ENCODE data around the gene SAP25.
"Not testable (repeated sequence)": the region's sequence is repeated elsewhere in the genome, so short reads cannot be mapped to it uniquely, and the experiment has no call there.

The SAP25 gene

GRCh38 chr7:100556541-100556940 lies 17.2 kb downstream of the SAP25 start:
- no peak for DNase-seq

- DNase-seq: no peak
Observed at GRCh38 chr7:100555701-100556100, 18.0 kb downstream of the SAP25 start.

- DNase-seq: no peak
Observed at GRCh38 chr7:100553032-100553431, 20.7 kb downstream of the SAP25 start.

DNA sequence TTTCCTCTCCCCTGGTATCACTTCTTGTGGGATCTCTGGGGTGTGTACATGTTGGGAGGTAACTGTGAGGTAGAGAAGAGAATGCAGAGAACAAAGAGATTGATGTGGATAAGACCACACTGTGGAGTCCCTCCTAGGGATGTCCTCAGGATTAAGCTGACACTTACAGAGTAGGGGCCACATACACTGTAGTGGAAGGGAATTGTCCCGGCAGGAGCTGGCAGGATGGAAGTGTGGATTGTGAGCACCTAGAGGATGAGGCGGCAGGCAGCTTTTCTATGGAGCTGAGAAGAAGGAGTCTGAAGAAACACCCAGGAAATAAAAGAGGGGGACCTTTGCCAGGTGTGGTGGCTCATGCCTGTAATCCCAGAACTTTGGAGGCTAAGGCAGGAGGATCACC lies 21.2 kb downstream of the SAP25 start:
- no peak for DNase-seq

DNA sequence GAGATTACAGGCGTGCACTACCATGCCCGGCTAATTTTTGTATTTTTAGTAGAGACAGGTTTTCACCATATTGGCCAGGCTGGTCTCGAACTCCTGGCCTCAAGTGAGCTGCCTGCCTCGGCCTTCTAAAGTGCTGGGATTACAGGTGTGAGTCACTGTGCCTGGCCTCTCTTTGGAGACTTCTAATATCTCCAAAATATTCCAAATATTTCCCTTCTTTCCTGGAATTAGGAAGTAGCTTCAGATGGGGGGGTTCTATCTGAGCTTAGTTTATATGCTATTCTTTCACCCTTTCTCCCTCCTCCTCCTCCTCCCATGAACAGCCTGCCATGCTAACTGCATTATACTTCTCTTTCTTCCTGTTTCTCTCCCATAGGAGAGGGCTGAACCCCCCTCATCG lies 25.3 kb downstream of the SAP25 start:
- not testable (repeated sequence) for DNase-seq

GRCh38 chr7:100547872-100548271 lies 25.8 kb downstream of the SAP25 start:
- no peak for DNase-seq

GRCh38 chr7:100546926-100547800 lies 26.5 kb downstream of the SAP25 start:
- no peak for DNase-seq

DNA sequence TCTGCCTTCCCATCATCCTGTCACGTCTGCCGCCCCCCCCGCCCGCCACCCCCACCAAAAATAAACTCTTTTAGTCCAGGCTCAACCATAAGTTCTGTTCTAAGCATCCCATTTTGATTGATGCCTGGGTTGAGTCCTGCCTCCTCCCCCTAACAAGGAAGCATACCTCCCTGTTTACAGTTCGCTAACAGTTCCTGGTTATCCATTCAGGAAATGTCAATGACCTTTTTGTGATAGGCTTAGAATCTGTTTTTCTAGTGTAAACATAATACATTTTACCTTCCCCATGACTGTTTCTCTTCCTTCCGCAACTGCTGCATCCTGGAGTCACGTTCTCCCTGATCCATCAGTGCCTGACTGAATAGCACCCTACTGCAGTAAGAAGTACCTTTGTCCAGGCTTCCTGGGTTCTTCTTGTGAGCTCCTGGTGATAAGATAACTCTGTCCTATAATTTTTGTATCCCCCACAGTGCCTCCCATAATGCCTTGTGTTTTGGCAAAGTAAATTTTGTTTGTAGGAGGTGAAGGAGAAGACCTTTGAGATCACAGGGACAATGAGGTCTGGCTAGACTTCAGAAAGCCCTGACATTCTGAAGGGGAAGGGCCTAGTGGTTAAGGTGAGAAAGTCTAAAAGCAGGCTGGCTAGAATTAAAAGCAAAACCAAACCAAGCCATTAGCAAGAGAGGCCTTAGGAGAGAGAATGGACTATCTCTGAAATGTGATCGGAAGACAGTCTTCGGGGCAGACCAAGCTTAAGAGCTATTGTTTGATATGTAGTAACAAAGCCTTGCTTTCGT lies 27.4 kb downstream of the SAP25 start:
- DNase-seq: no peak

DNA sequence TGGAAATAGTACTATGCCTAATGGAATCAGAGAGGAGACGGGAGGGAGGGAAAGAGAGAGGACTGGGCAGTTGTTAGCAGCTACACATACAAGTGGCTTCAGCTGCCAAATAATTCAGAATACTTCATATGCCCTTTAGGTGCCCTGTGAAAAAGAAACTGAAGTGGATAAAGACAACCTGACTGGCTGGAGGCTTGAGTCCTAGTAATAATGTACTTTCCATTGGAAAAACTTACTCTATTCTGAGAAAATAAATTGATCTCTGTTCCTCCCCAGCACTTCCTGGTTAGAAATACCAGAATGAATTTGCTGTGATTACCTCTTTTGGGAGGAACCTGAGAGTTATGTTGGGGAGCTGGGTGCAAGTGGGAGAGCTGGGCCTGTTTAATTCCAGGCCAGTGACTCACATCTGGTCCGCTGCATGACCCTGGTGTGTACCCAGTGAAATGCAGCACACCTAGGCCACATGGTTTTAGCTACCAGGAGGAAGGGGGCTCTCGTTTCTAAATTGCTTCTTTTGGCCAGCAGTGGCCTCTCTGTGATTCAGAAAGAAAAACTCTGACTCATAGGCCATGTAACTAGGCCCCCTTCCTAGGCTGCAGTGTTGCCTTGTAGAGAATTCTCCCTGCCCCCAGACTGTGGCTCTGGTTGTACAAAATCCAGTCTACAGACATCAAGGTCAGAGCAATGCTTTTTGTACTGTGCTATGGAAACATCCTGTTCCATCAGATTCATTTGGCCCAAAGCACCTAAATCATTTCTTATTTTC lies 28.2 kb downstream of the SAP25 start:
- DNase-seq: no peak

DNA sequence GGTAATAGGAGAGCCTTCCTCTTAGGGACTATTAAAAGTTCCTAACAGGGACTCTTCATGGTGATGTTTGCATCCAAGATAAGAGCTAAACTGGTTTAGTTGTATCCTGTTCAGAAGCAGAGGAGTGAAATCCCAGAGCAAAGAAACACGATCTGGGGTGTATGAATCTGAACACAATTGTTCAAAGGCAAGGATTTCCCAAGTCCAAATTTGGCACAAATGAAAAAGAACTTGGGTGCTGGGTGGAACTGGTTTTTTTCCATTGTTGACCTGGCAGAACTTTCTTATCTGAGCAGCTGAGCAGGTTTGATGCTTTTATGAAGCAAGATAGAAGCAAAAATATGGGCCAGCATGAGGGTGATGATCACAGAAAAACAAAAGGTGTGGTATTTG lies 28.7 kb downstream of the SAP25 start:
- no peak for DNase-seq

GRCh38 chr7:100544386-100544785 lies 29.3 kb downstream of the SAP25 start:
- no peak for DNase-seq

DNA sequence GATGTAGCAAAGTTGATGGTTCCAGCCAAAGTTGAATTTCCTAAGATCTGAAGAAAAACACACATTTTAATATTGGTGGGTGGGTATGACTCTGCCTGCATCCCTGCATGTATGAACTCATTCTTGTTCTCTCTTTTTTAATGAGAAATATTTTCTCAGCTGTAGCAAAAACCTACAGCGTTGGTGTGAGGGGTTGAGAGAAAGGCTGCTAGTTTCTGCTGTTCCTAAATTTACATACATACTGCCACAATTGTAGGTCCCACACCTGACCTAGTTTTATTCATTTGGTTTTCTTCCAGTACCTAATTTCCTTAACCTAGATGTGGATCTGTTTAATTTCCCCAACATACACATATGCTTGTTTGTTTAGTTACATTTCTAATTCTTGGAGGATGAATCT lies 30.1 kb downstream of the SAP25 start:
- no peak for DNase-seq

GRCh38 chr7:100541309-100541708 lies 32.4 kb downstream of the SAP25 start:
- DNase-seq: not testable (repeated sequence)

DNA sequence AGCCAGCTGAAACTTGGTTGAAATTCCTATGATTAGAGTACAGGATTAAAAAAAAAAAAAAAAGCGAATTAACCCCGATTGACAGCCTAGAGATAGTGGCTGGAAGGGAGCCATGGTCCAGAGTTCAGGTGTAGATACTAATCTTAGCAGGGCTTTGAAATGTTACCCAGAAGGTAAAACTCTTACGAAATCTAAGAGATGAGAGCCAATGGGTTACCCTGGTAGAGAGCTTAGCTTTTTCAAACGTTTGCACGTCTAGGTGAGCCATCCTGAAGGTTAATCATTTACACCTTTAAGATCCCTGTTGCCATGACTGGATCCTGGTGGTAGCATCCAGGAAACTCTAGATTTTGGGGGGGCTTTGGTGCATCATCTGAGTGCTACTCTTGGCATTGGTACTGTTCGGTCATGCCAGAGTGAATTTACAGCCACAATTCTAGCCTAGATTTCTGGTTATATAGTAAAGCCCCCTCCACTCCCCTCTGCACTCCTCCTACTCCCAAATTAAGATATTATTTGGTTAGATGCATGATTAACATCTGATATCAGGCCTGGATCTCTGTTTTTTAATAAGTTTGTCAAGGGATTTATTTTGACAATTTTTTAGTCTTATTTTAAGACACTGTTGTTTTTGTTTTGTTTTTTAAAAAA lies 33.5 kb downstream of the SAP25 start:
- no peak for DNase-seq

DNA sequence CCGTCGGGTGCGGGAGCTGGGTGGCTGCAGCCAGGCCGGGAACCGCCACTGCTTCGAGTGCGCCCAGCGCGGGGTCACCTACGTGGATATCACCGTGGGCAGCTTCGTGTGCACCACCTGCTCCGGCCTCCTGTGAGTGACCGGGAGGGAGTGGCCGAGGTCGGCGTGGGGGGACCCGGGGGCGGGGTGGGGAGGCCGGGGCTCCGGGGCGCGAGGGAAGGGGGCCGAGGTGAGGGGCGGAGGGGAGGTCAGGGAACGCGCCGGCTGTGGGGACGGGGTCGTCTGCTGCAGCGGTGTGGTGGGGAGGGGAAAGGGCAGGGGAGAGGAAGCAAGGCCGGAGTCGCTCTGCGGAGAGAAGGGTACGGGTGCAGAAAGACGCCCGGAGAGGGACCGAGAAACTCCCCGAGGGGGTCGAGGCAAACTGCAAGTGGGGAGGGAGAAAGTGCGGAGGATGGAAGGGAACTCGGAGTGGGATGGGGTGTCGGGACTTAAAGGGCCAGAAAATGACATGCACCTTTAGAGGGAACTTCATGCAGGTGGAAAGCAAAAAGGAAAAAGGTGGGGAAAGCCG lies 34.2 kb downstream of the SAP25 start:
- DNase-seq: no peak

- peak; percentile 100 for DNase-seq
Observed at GRCh38 chr7:100538654-100539435, 34.9 kb downstream of the SAP25 start, which contains the start of gene AGFG2. Gene AGFG2, plus strand, starts transcription at chr7:100539203. Its CDS starts 144 bp downstream, at chr7:100539347.

- DNase-seq: no peak
Observed at GRCh38 chr7:100538348-100538653, 35.4 kb downstream of the SAP25 start.

- not testable (repeated sequence) for DNase-seq
Observed at GRCh38 chr7:100536695-100537094, 37.0 kb downstream of the SAP25 start.

GRCh38 chr7:100535982-100536381 lies 37.7 kb downstream of the SAP25 start:
- not testable (repeated sequence) for DNase-seq

GRCh38 chr7:100532165-100533022 lies 41.3 kb downstream of the SAP25 start:
- no peak for DNase-seq
